Stimulated activated CD4-positive, alpha-beta T cell treated with anti-CD3 and anti-CD28 coated beads, Interleukin-15, amount 100 ng/mL, for 48 hours (primary cell): ENCODE measurements around the gene MUC5B.
A peak's percentile ranks its signal among the peaks of the same experiment; 100 is the strongest.
"Not testable (repeated sequence)": the region's sequence is repeated elsewhere in the genome, so short reads cannot be mapped to it uniquely, and the experiment has no call there.

ENCODE experiments used
- DNase-seq, 2 donors: peaks; one replicate each; pipeline ENCODE4 v3.0.0-alpha.2; 2020; ENCODE audit warnings: low read depth in 2 of 2

Gene MUC5B

DNA sequence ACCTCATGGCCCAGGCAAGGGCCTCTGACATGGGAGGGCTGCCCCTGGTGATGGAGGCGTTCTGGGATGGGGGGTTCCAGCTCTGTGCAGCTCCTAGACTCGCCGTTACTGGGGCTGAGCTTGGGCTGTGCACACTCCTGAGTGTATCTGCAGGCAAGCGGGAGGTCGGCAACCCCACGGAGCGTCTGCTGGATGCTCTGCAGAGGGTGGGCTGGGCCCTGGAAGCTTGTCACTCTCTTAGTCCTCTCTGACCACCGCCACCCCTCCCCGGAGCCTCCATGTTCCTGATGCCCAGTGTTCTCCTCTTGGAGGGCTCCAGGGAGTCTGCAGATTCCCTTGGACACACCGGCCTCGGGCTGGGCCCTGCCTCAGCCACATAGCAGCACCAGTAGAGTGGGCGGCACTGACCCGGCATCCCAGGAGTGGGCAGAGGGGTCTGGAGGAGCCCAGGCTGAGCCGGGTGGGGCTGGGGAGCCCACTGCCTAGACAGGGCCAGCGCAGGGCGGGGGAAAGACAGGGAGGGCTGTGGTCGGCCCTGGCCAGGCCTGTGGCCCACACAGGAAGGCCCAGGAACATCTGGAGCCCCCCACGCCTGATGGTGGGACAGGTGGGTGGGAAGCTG is 20.6 kb upstream of the MUC5B start:
- no peak for DNase-seq

DNA sequence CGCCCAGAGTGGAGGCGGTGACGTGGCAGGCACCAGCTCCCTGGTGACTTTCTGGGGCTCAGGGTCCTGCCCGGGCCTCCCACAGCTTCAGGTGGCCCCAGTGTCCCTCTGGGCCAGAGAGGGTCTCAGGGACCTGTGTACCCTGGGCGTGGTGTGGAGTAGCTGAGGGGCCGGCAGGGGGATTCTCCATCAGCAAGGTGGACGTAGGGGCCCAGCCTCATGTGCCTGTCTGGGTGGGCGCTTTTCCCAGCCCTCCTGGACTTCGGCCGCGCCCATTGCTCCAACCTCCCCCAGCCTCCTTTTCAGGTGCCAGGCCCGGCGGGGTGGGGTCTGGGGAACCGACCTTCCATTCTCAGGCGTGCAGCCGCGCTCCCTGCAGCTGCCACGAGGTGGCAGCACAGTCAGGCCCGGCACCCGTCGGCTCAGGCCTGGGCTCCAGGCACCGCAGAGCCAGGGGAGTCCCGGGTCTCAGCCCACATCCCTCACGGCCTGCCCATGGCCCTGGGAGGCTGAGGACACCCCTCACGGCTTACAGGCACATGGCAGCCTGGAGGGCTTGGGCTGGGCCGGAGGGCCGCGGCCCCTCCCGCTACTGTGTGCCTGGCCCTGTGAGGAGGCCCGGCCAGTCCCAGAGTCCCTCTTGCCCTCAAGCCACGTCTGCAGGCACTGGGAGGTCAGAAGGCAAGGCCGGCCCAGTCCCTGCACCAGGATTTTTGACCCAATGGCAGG is 19.9 kb upstream of the MUC5B start:
- peak; percentile 32 to 58 for DNase-seq

DNA sequence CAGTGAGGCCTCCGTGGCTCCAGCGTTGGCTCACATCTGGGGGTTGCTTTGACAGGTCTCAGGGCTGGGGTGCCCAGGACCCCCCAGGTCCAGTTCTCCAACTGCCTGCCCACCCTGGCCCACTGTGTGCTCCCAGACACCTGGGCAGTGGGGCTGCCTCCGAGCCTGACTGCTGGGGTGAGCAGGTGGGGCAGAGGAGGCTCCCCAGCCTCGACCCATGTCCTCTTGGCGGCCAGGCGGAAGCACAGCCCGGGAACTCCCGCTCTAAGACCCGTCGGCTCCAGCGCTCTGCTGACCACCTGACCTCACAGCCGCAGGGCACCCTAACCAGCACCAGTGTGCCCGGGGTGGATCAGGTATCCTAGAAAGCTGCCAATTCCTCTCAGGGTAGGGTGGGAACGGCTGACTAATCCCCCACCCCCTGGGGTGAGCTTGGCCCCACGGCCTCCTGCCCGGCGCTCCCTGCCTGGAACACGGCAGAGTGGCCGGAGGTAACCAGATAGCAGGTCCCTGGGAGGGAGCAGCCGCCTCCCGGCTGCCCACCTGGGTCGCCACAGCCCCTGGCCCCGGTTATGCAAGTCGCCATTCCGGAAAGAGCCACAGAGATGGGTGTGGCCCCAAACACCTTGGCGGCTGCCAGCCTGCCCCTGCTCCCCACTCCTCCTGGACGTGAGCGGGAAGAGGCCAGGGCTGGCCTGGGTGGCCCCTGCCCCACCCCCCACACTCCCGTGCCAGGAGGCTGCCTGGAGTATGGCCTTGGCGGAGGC is 19.2 kb upstream of the MUC5B start:
- no peak for DNase-seq

DNA sequence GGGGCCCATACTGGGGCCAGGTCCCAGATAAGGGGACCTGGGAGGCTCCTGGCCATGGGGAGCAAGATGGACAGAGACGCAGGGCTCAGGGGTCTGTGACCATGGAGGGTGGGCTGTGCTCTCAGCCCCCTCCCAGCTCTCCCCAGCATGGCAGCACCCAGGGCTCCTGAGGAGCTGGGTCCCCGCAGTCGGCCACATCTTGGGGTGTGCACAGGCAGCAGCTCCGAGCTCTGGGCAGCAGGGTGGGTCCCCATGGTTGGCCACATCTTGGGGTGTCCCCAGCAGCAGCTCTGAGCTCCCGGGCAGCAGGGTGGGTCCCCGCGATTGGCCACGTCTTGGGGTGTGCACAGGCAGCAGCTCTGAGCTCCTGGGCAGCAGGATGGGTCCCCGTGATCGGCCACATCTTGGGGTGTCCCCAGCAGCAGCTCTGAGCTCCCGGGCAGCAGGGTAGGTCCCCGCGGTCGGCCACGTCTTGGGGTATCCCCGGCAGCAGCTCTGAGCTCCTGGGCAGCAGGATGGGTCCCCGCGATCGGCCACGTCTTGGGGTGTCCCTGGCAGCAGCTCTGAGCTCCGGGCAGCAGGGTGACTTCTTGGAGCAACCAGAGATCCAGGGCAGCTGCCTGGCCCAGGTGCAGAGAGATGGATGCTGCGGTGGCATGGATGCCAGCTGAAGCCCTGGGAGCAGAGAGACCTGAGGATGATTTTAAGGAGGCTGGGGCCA is 18.3 kb upstream of the MUC5B start:
- no peak for DNase-seq

DNA sequence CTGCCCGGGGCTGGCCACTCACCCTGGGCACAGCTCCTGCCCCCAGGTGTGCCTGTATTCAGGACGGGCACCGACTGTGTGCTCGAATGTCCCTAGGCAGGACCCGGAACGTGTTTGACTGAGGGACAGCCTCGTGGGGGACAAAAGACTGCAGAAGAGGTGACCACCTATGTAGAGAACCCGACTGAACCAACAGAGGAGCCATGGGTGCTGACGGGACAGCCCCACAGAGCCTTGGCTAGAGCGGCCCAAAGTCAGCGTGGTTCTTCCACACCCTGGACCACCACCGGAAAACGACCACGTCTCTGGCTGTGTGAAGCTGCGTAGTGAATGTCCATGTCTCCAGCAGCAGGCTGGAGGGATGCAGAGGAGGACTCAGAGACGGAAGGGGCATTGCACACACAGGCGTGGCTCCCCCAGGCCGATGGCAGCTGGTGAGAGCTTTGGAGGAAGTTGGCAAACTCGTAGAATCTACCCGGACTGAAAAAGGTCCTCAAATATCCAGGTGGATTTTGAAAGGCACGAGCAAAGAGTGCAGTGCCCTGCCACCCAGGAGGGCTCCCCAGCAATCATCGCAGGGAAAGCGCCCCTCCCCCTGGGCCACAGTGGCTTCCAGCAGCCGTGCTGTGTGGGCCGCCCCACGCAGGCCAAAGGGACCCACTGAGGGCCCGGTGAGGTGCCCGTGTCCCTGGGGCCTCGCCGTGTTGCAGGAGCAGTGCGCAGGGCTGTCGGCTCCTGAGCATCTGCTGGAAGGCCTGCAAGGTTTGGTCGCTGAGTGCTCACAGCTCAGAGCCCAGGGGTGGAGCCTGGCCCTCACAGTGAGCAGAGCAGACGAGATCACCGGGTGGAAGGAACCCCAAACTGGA is 17.5 kb upstream of the MUC5B start:
- no peak for DNase-seq

DNA sequence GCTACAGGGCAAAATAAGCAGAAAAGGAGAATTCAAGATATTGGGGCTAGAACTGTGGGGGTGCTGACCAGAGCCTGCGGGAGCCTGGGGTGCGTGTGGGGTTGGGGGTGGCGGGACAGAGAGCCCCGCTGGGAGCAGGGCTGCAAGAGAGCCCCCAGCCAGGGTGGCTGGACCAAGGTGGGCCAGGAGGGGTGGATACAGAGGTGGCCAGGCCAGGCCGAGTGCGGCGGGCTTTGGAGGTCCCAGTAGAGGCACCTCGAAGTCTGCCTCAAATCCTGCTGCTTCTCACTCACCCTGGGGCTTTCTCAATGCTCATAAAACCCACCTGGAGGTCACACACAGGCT is 16.9 kb upstream of the MUC5B start:
- DNase-seq, result no peak

DNA sequence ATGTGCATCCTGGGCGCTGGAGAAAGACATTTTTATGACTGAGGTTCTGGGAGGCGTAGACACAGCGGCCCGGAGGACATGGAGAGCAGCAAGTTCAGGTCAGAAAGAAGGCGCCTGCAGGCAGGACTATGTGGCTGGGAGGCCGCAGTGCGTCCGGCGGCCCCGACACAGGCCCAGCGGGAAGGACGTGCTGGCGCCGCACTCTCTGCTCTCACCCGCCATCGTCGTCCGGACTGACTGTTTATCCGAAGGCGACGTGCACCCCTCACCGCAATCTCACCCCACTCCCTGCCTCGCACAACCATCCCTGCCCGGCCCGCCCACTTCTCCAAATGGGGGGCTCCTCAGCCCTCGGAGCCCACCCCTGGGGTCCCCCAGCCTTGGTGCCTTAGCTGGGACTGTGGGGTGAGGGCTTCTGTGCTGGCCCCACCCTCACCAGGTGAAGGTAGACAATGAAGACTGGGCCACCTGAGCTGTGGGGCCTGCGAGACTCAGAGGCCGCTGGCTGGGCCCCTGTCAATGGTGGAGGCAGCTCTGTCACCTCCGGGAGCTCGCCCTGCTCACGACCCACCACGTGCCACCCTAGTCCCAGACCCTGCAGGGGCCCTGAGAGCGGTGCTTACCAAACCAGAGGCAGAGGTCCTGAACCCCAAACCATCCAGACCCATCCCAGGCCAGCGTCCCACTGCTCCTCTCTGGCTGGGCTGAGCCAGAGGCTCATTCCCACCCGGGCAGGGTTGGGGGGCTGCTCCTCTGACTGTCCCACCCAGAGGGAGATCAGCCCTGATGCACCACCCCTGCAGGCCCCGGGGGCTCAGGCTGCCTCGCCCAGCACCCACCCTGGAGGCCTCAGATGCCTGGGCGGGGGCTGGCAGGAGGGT is 16.2 kb upstream of the MUC5B start:
- no peak for DNase-seq

DNA sequence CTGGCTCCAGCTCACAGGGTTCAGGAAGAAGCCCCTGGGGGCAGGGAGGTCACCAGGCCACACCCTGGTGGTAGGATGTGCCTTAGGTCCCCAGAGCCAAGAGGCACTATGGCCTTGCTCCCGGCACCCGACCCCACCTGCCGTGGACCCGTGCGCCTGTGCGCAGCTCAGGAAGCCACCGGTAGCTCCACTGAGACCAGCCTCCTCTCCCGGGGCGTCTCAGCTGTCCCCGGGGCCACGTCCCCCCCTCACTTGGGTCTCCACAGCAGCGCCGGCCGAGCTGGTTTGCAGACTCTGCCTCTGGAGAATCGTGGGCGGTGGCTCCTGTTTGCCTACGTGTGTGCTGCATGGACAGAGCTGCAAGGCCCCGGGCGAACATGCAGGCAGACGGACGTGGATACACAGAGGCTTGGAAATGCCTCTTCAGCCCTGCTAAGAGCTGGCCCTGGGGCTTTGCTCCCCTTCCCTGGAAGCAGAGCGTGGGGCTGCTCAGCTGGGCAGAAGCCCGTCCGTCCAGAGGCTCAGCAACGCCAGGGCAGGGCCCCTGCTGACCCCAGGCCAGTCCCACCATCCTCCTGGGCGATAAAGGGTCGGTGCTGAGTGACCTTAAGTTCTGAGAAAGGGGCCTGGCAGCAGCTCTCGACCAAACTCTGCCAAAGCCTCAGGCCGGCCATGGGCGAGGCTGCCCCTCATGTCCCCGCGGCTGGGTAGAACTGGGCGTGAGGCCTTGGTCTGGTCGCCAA is 15.3 kb upstream of the MUC5B start:
- no peak for DNase-seq

DNA sequence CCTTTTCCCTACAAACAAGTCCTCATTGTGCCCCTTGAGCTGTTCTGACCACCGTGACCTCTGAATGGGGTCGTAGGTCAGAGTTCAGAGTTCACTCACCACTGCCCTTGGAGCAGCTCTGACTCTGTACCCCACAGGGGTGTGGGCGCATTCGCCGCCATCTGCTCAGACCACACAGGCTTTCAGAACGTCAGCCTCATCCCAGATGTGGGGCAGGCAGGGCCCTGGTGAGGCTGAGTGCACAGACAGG is 14.8 kb upstream of the MUC5B start:
- no peak for DNase-seq

DNA sequence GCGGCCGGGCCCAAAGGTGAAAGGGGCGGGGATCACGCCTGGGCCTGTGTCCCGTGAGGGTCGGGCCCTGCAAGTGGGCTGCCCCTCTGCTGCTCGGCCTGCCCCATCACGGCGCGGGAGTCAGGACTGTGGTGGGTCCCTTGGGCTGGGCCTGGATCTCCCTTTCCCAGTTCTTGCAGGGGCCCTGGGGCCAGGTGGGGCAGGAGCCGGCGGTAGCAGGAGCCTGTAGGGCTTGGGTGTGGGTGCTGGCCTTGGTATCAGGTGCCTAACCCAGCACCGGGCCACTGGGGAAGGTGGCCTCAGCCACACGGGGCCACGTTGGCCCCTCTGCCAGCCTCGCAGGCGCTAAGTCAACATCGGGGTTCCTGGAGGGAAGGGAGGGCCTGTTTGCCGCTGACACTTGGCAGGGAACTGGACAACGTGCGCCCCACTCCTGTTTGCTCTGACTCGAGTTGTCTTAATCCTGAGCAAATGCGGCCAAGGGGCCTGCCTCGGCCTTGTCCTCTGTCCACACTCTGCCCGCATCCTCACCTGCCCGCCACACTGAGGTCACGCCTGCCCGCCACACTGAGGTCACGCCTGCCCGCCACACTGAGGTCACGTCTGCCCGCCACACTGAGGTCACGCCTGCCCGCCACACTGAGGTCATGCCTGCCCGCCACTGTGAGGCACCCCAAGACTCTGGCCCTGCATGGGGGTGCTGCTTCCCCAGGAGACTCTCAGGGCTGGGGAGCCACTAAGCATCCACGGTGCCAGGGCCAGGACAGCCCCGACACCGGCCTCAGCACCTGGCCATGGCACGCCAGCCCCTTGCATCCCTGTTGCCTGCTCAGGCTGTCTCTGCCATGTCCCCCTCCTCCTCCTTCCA is 14.2 kb upstream of the MUC5B start:
- DNase-seq, result no peak

DNA sequence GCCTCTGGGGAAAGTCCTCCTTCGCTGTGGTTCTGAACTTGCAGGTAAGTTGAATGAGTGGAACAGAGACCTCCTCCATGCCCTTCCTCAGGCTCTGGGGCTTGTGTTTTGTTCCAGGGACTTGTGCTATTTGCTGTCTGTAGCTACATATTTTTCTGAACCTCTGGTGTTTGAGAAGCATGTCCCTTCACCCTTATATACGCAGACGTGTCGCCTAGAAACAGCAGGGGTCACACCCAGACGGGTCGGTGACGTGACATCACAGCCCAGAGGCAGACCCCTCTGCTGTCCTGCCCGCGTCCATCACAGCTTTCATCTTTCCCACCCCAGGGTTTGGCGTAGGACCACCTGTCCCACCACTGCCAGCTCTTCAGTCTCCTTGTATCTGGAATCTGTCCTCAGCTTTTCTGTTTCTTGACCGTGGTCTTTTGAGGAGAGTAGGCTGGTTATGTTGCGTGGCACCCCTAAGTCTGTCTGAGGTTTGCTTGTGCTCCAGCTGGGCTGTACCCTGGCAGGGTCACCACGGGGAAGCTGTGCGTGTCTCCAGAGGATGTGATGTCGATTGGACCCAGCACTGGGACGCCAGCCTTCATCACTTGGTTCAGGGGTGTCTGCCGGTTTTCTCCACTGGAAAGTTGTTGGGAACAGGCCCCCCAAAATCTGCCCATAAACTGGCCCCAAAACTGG is 13.4 kb upstream of the MUC5B start:
- DNase-seq, result no peak

DNA sequence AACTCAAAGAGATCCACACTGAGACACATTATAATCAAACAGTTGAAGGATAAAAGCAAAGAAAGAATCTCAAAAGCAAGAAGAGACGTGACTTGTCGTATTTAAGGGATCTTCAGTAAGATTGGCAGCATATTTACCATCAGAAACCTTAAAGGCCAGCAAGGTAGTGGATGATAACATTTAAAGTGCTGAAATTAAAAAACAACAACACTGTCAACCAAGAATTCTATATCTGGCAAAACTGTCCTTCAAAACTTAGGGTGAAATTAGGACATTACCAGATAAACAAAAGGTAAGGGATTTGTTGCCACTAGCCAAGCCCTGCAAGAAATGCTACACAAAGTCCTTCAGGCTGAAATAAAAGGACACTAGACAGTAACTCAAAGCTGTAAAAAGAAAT is 11.0 kb upstream of the MUC5B start:
- no peak for DNase-seq

DNA sequence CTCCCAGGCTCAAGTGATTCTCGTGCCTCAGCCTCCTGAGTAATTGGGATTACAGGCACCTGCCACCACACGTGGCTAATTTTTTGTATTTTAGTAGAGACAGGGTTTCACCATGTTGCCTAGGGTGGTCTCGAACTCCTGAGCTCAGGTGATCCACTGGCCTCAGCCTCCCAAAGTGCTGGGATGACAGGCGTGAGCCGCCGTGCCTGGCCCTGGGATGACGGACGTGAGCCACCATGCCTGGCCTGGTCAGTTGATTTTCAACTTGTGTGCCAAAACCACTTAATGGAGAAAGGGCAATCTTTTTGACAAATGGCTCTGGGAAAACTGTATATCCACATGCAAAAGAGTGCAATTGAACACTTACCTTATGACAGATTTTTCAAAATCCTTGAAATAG is 7.0 kb upstream of the MUC5B start:
- DNase-seq, result not testable (repeated sequence)

DNA sequence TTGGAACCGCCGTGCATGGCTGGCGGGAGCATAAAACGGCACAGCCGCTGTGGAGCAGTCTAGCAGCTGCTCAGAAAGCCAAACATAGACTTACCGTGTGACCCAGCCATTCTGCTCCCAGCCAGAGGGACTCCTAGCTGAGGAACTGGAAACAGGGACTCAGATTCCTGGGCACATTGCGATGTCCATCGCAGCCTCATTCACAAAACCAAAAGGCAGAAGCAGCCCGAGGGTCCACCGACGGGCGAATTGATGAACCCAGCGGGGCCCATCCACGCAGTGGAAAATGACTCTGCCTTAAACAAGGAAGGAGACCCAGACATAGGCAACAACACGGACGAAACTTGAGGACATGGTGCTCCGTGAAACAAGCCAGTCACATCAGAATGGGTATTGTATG is 5.7 kb upstream of the MUC5B start:
- no peak for DNase-seq

DNA sequence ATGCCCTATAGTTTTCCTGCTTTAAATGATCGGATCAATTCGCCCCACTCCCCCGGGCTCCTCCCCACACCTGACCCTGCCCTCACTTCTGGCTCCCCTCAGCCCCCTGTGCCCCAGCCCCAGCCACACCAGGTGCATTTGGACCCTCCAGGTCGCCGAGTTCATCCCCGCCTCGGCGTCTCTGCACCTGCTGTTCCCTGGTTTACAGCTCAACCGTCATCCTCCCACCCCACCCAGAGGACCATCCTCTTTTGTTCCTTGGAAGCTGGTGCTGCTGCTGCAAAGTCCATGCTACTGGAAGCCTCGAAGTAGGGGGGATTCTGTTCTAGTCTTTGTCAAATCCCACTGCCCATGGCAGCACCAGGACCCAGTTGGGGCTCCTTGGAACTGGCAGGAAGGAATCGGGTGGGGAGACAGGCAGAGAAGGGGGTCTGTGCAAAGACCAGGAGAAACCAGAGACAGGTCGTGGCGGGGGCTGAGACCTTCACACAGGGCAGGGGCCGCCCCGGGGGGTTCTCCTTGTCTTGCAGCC is 4.5 kb upstream of the MUC5B start:
- DNase-seq, result no peak

DNA sequence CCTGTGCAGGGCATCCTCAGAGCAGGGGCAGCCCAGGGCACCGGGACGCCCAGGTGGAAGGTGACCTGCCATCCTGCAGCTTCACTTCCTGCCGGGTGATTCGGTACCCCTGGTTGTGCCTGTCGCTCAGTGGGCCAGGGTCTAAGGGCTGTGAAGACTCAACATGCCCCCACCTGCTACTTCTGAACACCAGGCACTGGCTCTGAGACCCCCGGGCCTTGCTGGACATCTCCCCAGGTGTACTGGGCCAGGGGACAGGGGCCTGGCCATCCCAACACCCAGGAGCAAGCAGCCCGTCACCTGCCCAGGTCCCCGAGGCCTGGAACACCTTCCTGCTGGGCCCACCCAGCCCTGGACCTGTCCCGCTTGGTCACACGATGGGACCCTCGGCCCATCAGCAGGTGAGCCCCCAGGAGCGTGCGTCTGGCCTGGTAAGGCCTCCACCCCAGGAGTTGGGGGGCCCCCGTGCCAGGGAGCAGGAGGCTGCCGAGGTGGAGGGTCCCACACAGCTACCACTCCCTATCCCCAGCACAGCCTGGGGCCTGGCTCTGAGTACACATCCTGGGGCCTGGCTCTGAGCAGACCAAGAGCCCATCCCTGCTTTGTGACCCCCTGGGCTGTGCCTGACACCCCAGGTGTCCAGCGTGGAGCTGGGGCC is 3.9 kb upstream of the MUC5B start:
- DNase-seq, result no peak

DNA sequence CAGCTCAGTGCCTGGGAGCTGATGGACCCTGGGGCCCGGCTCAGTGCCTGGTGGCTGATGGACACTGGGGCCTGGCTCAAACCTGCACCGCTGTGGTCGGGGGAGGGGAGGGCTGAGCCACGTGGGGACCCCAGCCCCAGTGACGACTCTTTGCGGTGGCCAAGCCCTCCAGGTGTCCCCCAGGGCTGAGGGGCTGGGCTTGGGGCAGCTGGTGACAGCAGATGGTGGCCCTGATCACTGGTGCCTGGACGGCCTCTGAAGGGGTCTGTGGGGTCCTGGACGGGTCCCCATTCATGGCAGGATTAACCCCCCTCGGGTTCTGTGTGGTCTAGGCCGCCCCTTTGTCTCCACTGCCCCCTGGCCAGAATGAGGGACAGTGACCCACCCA is 3.4 kb upstream of the MUC5B start:
- DNase-seq, result no peak
